Upper lobe of left lung (tissue), 4 donors: ENCODE data around the gene C2orf81.

Experiments
- CTCF ChIP-seq, 6 experiments: fragments of 450-650 bp in 4 of 6; fragments of 200-600 bp in 2 of 6; sonication (generic) in 2 of 6; IDR thresholded peaks; one replicate each; pipeline ENCODE4 v1.5.1; 2016 to 2019; ENCODE audit warnings: antibody characterized with exemption in 6 of 6
- POLR2AphosphoS5 ChIP-seq, 2 donors: sonication (generic); formaldehyde crosslinking; IDR thresholded peaks; one replicate each; pipeline ENCODE4 v1.5.1; 2017; ENCODE audit warnings: antibody characterized with exemption in 2 of 2

- TF ChIP-seq POLR2AphosphoS5 (IDR thresholded peaks at IDR 0.05) (no peak), CTCF (IDR thresholded peaks at IDR 0.05) (peak in 3 of 6 experiments; percentile 7 to 26 (median 11))
Measured at GRCh38 chr2:74441690-74442482, 20.5 kb upstream of the C2orf81 start, which contains the start of gene RTKN.
